ENCODE data around the gene PPARD.
"Not testable (repeated sequence)": the region's sequence is repeated elsewhere in the genome, so short reads cannot be mapped to it uniquely, and the experiment has no call there.

Gene PPARD

GRCh38 chr6:35317483-35318195, 24.7 kb upstream of the PPARD start:
- Histone ChIP-seq H3K27me3 (ENCODE audit: low read depth, low read length) (no peaks in the 10 kb centered on the region), H3K4me1 (ENCODE audit: control insufficient read depth in 1 of 2, insufficient read depth in 2 of 2, low read length in 2 of 2) (peaks cover 0 to 5% of the 10 kb centered on the region in 2 donors), H3K4me3 (ENCODE audit: low read depth in 1 of 2, low read length in 2 of 2) (peak overlapping the region; percentile 66 to 75), H3K36me3 (ENCODE audit: control insufficient read depth in 1 of 2, insufficient read depth in 2 of 2, low read length in 2 of 2) (peaks cover 0 to 10% of the 10 kb centered on the region in 2 donors), H3K27ac (ENCODE audit: low read length) (no peak overlapping the region), H3K9me3 (ENCODE audit: control insufficient read depth in 1 of 2, low read length in 2 of 2) (no peaks in the 10 kb centered on the region)

- H3K27ac ChIP-seq (ENCODE audit: low read length), result peak overlapping the region; percentile 65
- H3K27me3 ChIP-seq (ENCODE audit: low read depth, low read length), result no peaks in the 10 kb centered on the region
- peaks cover 0 to 5% of the 10 kb centered on the region in 2 donors for H3K4me1 ChIP-seq (ENCODE audit: control insufficient read depth in 1 of 2, insufficient read depth in 2 of 2, low read length in 2 of 2)
- H3K9me3 ChIP-seq (ENCODE audit: control insufficient read depth in 1 of 2, low read length in 2 of 2), result no peaks in the 10 kb centered on the region
- peak overlapping the region; percentile 66 to 75 for H3K4me3 ChIP-seq (ENCODE audit: low read depth in 1 of 2, low read length in 2 of 2)
- peaks cover 0 to 10% of the 10 kb centered on the region in 2 donors for H3K36me3 ChIP-seq (ENCODE audit: control insufficient read depth in 1 of 2, insufficient read depth in 2 of 2, low read length in 2 of 2)
Observed at GRCh38 chr6:35318196-35319171, 23.9 kb upstream of the PPARD start.

GRCh38 chr6:35319346-35320030, 22.9 kb upstream of the PPARD start:
- Histone ChIP-seq H3K4me1 (ENCODE audit: control insufficient read depth in 1 of 2, insufficient read depth in 2 of 2, low read length in 2 of 2) (peaks cover 0 to 5% of the 10 kb centered on the region in 2 donors), H3K36me3 (ENCODE audit: control insufficient read depth in 1 of 2, insufficient read depth in 2 of 2, low read length in 2 of 2) (peaks cover 0 to 10% of the 10 kb centered on the region in 2 donors), H3K4me3 (ENCODE audit: low read depth in 1 of 2, low read length in 2 of 2) (no peak overlapping the region), H3K27me3 (ENCODE audit: low read depth, low read length) (no peaks in the 10 kb centered on the region), H3K9me3 (ENCODE audit: control insufficient read depth in 1 of 2, low read length in 2 of 2) (no peaks in the 10 kb centered on the region), H3K27ac (ENCODE audit: low read length) (no peak overlapping the region)

DNA sequence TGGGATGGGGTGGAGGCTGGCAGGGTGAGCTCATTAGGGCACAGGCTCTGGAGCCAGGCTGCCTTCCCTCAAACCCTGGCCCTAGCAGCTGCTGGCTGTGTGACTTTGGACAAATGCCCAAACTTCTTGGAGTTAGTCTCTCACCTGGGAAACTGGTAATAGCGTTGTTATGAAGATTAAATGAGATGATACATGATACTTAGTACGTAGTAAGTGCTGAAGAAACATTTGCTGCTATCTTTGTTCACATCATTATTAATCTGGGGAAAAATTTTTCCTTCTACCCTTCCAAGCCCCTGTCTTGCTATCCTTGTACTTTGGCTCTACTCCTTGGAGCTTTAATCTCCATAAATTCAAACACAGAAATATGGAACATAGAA, 22.3 kb upstream of the PPARD start:
- Histone ChIP-seq H3K4me1 (ENCODE audit: control insufficient read depth in 1 of 2, insufficient read depth in 2 of 2, low read length in 2 of 2) (peaks cover 0 to 5% of the 10 kb centered on the region in 2 donors), H3K36me3 (ENCODE audit: control insufficient read depth in 1 of 2, insufficient read depth in 2 of 2, low read length in 2 of 2) (peaks cover 0 to 10% of the 10 kb centered on the region in 2 donors), H3K27ac (ENCODE audit: low read length) (no peak overlapping the region), H3K27me3 (ENCODE audit: low read depth, low read length) (no peaks in the 10 kb centered on the region), H3K4me3 (ENCODE audit: low read depth in 1 of 2, low read length in 2 of 2) (no peak overlapping the region), H3K9me3 (ENCODE audit: control insufficient read depth in 1 of 2, low read length in 2 of 2) (no peaks in the 10 kb centered on the region)

- no peaks in the 10 kb centered on the region for H3K9me3 ChIP-seq (ENCODE audit: control insufficient read depth in 1 of 2, low read length in 2 of 2)
- peaks cover 0 to 10% of the 10 kb centered on the region in 2 donors for H3K36me3 ChIP-seq (ENCODE audit: control insufficient read depth in 1 of 2, insufficient read depth in 2 of 2, low read length in 2 of 2)
- peaks cover 0 to 5% of the 10 kb centered on the region in 2 donors for H3K4me1 ChIP-seq (ENCODE audit: control insufficient read depth in 1 of 2, insufficient read depth in 2 of 2, low read length in 2 of 2)
- no peak overlapping the region for H3K4me3 ChIP-seq (ENCODE audit: low read depth in 1 of 2, low read length in 2 of 2)
- no peak overlapping the region for H3K27ac ChIP-seq (ENCODE audit: low read length)
- no peaks in the 10 kb centered on the region for H3K27me3 ChIP-seq (ENCODE audit: low read depth, low read length)
Observed at GRCh38 chr6:35321091-35321490, 21.3 kb upstream of the PPARD start.

GRCh38 chr6:35327349-35328027, 14.9 kb upstream of the PPARD start:
- Histone ChIP-seq H3K27ac (ENCODE audit: low read length) (no peak overlapping the region), H3K4me3 (ENCODE audit: low read depth in 1 of 2, low read length in 2 of 2) (no peak overlapping the region), H3K36me3 (ENCODE audit: control insufficient read depth in 1 of 2, insufficient read depth in 2 of 2, low read length in 2 of 2) (no peaks in the 10 kb centered on the region), H3K9me3 (ENCODE audit: control insufficient read depth in 1 of 2, low read length in 2 of 2) (no peaks in the 10 kb centered on the region), H3K27me3 (ENCODE audit: low read depth, low read length) (no peaks in the 10 kb centered on the region), H3K4me1 (ENCODE audit: control insufficient read depth in 1 of 2, insufficient read depth in 2 of 2, low read length in 2 of 2) (no peaks in the 10 kb centered on the region)

DNA sequence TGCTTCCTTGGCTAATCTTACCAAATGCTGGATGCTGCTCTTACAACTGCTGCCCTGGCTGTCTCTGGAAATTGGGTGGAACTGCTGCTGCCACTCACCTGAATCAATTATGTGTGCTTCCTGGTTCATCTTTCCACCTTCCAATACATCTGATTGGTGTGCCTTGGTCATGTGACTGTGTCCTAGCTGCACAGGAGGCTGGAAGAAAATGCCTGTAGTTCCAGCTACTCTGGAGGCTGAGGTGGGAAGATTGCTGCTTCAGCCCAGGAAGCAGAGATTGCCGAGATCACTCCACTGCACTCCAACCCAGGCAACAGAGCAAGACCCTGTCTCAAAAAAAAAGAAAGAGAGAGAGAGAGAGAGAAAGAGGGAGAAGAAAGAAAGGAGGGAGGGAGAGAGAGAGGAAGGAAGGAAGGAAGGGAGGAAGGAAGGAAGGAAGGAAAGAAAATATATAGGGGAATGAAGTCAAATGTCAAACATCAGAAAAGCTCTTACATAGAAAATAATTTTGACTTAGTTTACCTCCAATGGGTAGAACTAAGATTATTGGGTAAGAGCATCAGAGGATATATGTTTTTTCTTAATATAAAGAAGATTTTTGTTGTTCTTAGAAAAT, 14.1 kb upstream of the PPARD start:
- H3K4me3 ChIP-seq (ENCODE audit: low read depth in 1 of 2, low read length in 2 of 2), result no peak overlapping the region
- H3K27ac ChIP-seq (ENCODE audit: low read length), result no peak overlapping the region
- H3K36me3 ChIP-seq (ENCODE audit: control insufficient read depth in 1 of 2, insufficient read depth in 2 of 2, low read length in 2 of 2), result no peaks in the 10 kb centered on the region
- no peaks in the 10 kb centered on the region for H3K9me3 ChIP-seq (ENCODE audit: control insufficient read depth in 1 of 2, low read length in 2 of 2)
- H3K27me3 ChIP-seq (ENCODE audit: low read depth, low read length), result no peaks in the 10 kb centered on the region
- no peaks in the 10 kb centered on the region for H3K4me1 ChIP-seq (ENCODE audit: control insufficient read depth in 1 of 2, insufficient read depth in 2 of 2, low read length in 2 of 2)

DNA sequence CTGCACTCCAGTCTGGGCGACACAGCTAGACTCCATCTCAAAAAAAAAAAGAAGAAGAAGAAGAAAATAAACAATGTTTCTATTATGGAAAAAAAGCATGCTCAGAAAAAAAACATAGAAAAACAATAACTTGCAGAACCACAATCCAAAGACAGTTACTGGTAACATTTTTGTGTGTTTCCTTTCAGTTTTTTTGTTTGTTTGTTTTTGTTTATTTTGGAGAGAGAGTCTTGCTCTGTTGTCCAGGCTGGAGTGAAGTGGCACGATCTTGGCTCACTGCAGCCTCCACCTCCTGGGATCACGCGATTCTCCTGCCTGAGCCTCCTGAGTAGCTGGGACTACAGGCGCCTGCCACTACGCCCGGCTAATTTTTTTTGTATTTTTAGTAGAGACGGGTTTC, 13.4 kb upstream of the PPARD start:
- not testable (repeated sequence) for H3K4me3 ChIP-seq (ENCODE audit: low read depth in 1 of 2, low read length in 2 of 2); H3K4me1 ChIP-seq (ENCODE audit: control insufficient read depth in 1 of 2, insufficient read depth in 2 of 2, low read length in 2 of 2); H3K27me3 ChIP-seq (ENCODE audit: low read depth, low read length); H3K9me3 ChIP-seq (ENCODE audit: control insufficient read depth in 1 of 2, low read length in 2 of 2); H3K27ac ChIP-seq (ENCODE audit: low read length); H3K36me3 ChIP-seq (ENCODE audit: control insufficient read depth in 1 of 2, insufficient read depth in 2 of 2, low read length in 2 of 2)

DNA sequence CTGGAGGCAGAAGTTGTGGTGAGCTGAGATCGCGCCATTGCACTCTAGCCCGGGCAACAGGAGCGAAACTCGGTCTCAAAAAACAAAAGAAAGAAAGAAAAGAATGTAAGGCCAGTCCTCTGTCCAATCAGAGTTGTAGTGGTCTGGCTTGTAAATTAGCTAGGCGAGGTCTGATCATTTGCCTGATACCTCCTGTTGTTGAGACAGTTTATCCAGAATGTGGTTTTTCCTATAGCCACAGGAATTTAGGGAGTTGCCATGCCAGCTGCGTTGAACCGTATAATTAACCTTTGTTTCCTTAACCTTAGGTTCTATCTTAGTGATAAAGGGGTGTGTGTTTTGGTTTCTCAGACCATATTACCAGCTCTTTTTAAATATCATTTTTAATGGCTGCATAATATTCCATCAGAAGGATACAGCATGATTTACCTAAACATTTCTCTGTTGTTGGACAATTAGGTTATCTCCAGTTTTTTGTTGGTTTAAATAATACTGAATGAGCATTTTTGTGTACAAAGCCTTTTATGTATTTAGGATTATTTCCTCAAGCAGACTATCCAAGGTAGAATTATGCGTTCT, 11.7 kb upstream of the PPARD start:
- Histone ChIP-seq H3K4me1 (ENCODE audit: control insufficient read depth in 1 of 2, insufficient read depth in 2 of 2, low read length in 2 of 2) (no peaks in the 10 kb centered on the region), H3K36me3 (ENCODE audit: control insufficient read depth in 1 of 2, insufficient read depth in 2 of 2, low read length in 2 of 2) (no peaks in the 10 kb centered on the region), H3K27me3 (ENCODE audit: low read depth, low read length) (no peaks in the 10 kb centered on the region), H3K27ac (ENCODE audit: low read length) (no peak overlapping the region), H3K4me3 (ENCODE audit: low read depth in 1 of 2, low read length in 2 of 2) (no peak overlapping the region), H3K9me3 (ENCODE audit: control insufficient read depth in 1 of 2, low read length in 2 of 2) (no peaks in the 10 kb centered on the region)

DNA sequence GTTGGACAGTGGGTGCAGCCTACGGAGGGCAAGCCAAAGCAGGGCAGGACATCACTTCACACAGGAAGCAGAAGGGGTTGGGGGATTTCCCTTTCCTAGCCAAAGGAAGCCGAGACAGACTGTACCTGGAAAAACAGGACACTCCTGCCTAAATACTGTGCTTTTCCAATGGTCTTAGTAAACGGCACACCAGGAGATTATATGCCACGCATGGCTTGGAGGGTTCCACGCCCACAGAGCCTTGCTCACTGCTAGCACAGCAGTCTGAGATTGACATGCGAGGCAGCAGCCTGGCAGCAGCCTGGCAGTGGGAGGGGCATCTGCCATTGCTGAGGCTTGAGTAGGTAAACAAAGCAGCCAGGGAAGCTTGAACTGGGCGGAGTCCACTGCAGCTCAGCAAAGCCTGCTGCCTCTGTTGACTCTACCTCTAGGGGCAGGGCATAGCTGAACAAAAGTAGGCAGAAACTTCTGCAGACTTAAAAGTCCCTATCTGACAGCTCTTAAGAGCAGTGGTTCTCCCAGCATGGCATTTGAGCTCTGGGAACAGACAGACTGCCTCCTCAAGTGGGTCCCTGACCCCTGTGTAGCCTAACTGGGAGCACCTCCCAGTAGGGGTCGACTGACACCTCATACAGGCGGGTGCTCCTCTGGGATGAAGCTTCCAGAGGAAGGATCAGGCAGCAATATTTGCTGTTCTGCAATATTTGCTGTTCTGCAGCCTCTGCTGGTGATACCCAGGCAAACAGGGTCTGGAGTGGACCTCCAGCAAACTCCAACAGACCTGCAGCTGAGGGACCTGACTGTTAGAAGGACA, 10.1 kb upstream of the PPARD start:
- not testable (repeated sequence) for H3K36me3 ChIP-seq (ENCODE audit: control insufficient read depth in 1 of 2, insufficient read depth in 2 of 2, low read length in 2 of 2); H3K27me3 ChIP-seq (ENCODE audit: low read depth, low read length); H3K9me3 ChIP-seq (ENCODE audit: control insufficient read depth in 1 of 2, low read length in 2 of 2); H3K27ac ChIP-seq (ENCODE audit: low read length); H3K4me1 ChIP-seq (ENCODE audit: control insufficient read depth in 1 of 2, insufficient read depth in 2 of 2, low read length in 2 of 2); H3K4me3 ChIP-seq (ENCODE audit: low read depth in 1 of 2, low read length in 2 of 2)

Measured in muscle layer of duodenum (tissue), 2 donors.